Testis (tissue), 2 donors: ENCODE results near the gene CHMP1A.

Source experiments
- CTCF ChIP-seq, 3 experiments: fragments of 450-650 bp in 2 of 3; fragments of 200-600 bp in 1 of 3; sonication (generic) in 1 of 3; IDR thresholded peaks; one replicate each; pipeline ENCODE4 v1.5.1; 2016 to 2019; ENCODE audit warnings: antibody characterized with exemption in 3 of 3, mild to moderate bottlenecking in 2 of 3, moderate library complexity in 1 of 3
- POLR2A ChIP-seq: fragments of 450-650 bp; IDR thresholded peaks from one replicate; pipeline ENCODE4 v1.6.1; 2017; ENCODE audit warnings: antibody characterized with exemption, mild to moderate bottlenecking, moderate library complexity

- TF ChIP-seq CTCF (IDR thresholded peaks at IDR 0.05) (no peak), POLR2A (no peak)
Measured at GRCh38 chr16:89687092-89687940, 29.8 kb upstream of the CHMP1A start.
